Choroid plexus epithelial cell (primary cell): ENCODE results near the gene ZSWIM1.

Source experiments
- DNase-seq: peaks from one replicate; pipeline ENCODE4 v3.0.0-alpha.2; 2010; ENCODE audit warnings: low read depth
- H3K4me3 ChIP-seq: 2 replicates; pipeline ENCODE4 v1.5.1; 2011; ENCODE audit warnings: low read depth, mild to moderate bottlenecking, control low read depth, low read length, moderate library complexity
- CTCF ChIP-seq: conservative IDR thresholded peaks from 2 replicates; pipeline ENCODE4 v1.5.1; 2011; ENCODE audit warnings: low read depth, mild to moderate bottlenecking, control low read depth, inconsistent platforms, low read length, moderate library complexity

The ZSWIM1 gene

GRCh38 chr20:45880988-45881788 lies at the start of gene ZSWIM1:
Gene ZSWIM1, plus strand, starts transcription at chr20:45881227. Its CDS starts 1,366 bp downstream, at chr20:45882593.
- H3K4me3 ChIP-seq: peak within 1 kb of the TSS; percentile 95
- DNase-seq: peak; percentile 100
- no peak for TF ChIP-seq CTCF

- no peak for DNase-seq
- TF ChIP-seq CTCF: no peak
- H3K4me3 ChIP-seq: no peak overlapping the region
Measured at GRCh38 chr20:45832619-45833018, 48.4 kb upstream of the ZSWIM1 start.

- H3K4me3 ChIP-seq: peak within 1 kb of the TSS; percentile 73
- DNase-seq: peak; percentile 87
- no peak for TF ChIP-seq CTCF
Measured at GRCh38 chr20:45833030-45833882, 47.8 kb upstream of the ZSWIM1 start, which contains the start of gene SNX21. Gene SNX21, plus strand, starts transcription at chr20:45833799. Its CDS starts 121 bp downstream, at chr20:45833920.

- peak; percentile 60 for DNase-seq
- H3K4me3 ChIP-seq: peak overlapping the region; percentile 73
- no peak for TF ChIP-seq CTCF
Measured at GRCh38 chr20:45833883-45834796, 46.9 kb upstream of the ZSWIM1 start.

- no peak for TF ChIP-seq CTCF
- DNase-seq: no peak
- H3K4me3 ChIP-seq: peak overlapping the region; percentile 73
Measured at GRCh38 chr20:45834797-45835161, 46.2 kb upstream of the ZSWIM1 start.

GRCh38 chr20:45835329-45835765 lies 45.7 kb upstream of the ZSWIM1 start:
- TF ChIP-seq CTCF: no peak
- DNase-seq: no peak
- H3K4me3 ChIP-seq: no peak overlapping the region
